ENCODE measurements around the gene PROM2. TPM values are rescaled to one million over a fixed set of nuclear protein-coding genes. Genes with fewer than 3 reads are reported as not detected.

Gene PROM2
- total RNA-seq, 1 experiment from 2014 or later, result 3.1 TPM

- no peaks in the 10 kb centered on the region for H3K79me1 ChIP-seq (ENCODE audit: insufficient read depth, low read depth, low read length, poor library complexity, severe bottlenecking)
- Mint-ChIP-seq H3K4me1 (peaks cover 3 to 10% of the 10 kb centered on the region in 2 experiments; a peak in 3 of 4 replicates), H3K36me3 (ENCODE audit: insufficient read depth in 1 of 3, low read depth in 3 of 3) (no peaks in the 10 kb centered on the region), H3K27ac (peak overlapping the region in 1 of 3 experiments; percentile 9; a peak in 1 of 7 replicates), H3K9me3 (no peaks in the 10 kb centered on the region; a peak in 1 of 5 replicates), H3K27me3 (ENCODE audit: low read depth) (no peaks in the 10 kb centered on the region; the same call in 1 of the 2 replicates), H3K4me3 (no peak overlapping the region; a peak in 1 of 5 replicates)
- H3K4me1 ChIP-seq (ENCODE audit: insufficient read depth, low read length), result no peaks in the 10 kb centered on the region
- H2BK15ac ChIP-seq (ENCODE audit: low read depth, low read length), result no peak overlapping the region
- no peak overlapping the region for H2BK120ac ChIP-seq (ENCODE audit: low read depth, low read length, poor library complexity, severe bottlenecking)
- no peak overlapping the region for H2AFZ ChIP-seq (ENCODE audit: low read length)
- no peaks in the 10 kb centered on the region for H3K27me3 ChIP-seq (ENCODE audit: insufficient read depth, low read length)
- H3T11ph ChIP-seq (ENCODE audit: low read length), result no peak overlapping the region
- H4K91ac ChIP-seq (ENCODE audit: insufficient read length, low read depth, low read length), result no peak overlapping the region
- no peaks in the 10 kb centered on the region for H3K23me2 ChIP-seq (ENCODE audit: insufficient read length, low read depth, low read length, poor library complexity, severe bottlenecking)
- H2BK20ac ChIP-seq (ENCODE audit: low read depth, low read length, poor library complexity, severe bottlenecking), result no peak overlapping the region
- no peak overlapping the region for H2AK5ac ChIP-seq (ENCODE audit: insufficient read length, low read length)
- H2BK12ac ChIP-seq (ENCODE audit: insufficient read length, low read depth, low read length), result no peak overlapping the region
- H3K4me2 ChIP-seq (ENCODE audit: insufficient read depth, insufficient read length, low read length), result no peak overlapping the region
- H3K56ac ChIP-seq (ENCODE audit: insufficient read length, low read depth, low read length), result no peak overlapping the region
- no CpG with 5 or more reads among the region's 10 CpGs for WGBS (ENCODE audit: extremely low coverage, insufficient read length, low lambda C conversion rate)
- H2BK5ac ChIP-seq (ENCODE audit: insufficient read length, low read length), result no peak overlapping the region
- H4K5ac ChIP-seq (ENCODE audit: insufficient read length, low read depth, low read length), result no peak overlapping the region
- no peak for DNase-seq
- no peak overlapping the region for H3K9ac ChIP-seq (ENCODE audit: extremely low read depth, insufficient read length, low read length)
- H3K9me3 ChIP-seq (ENCODE audit: control insufficient read depth, low read depth, low read length), result no peaks in the 10 kb centered on the region
- no peak overlapping the region for H3K4ac ChIP-seq (ENCODE audit: low read depth, low read length)
- no peak overlapping the region for H4K8ac ChIP-seq (replicated peaks; ENCODE audit: insufficient read length, low read depth, low read length)
- H3K14ac ChIP-seq (ENCODE audit: insufficient read depth, low read length), result no peak overlapping the region
- no peak overlapping the region for H3K23ac ChIP-seq (ENCODE audit: insufficient read length, low read depth, low read length)
- H3K27ac ChIP-seq (ENCODE audit: insufficient read length, low read depth, low read length), result no peak overlapping the region
- no peaks in the 10 kb centered on the region for H3K79me2 ChIP-seq (ENCODE audit: insufficient read depth, low read length)
- TF ChIP-seq CTCF (conservative IDR thresholded peaks at IDR 0.05), result no peak
- H4K20me1 ChIP-seq (ENCODE audit: control insufficient read depth, insufficient read depth, insufficient read length), result no peaks in the 10 kb centered on the region
- no peak overlapping the region for H3K18ac ChIP-seq (ENCODE audit: insufficient read length, low read depth, low read length)
Observed at GRCh38 chr2:95306336-95306895, 32.2 kb downstream of the PROM2 start.
